Omental fat pad (tissue), 4 donors: ENCODE measurements around the gene ADAM12. TPM values are rescaled to one million over a fixed set of nuclear protein-coding genes. Genes with fewer than 3 reads are reported as not detected.
"Not testable (repeated sequence)": the region's sequence is repeated elsewhere in the genome, so short reads cannot be mapped to it uniquely, and the experiment has no call there.

Source experiments
- ATAC-seq: fragments of 150-250 bp; one replicate; pipeline ENCODE4 v1.9.1; 2016; ENCODE audit warnings: mild to moderate bottlenecking, moderate library complexity; ENCODE audit not compliant: low FRiP score
- DNase-seq: peaks from one replicate; pipeline ENCODE4 v3.0.0-alpha.2; 2019; ENCODE audit warnings: low spot score
- total RNA-seq, 4 donors: library from RNA; depleted of rRNA; stranded (reverse); fragments of >200 nt; gene quantifications; one replicate each; pipeline ENCODE4 v1.1.0, GENCODE V29; 2016
- TF ChIP-seq, protein P1 (sequence below), 3 donors: fragments of 450-650 bp; IDR thresholded peaks; one replicate each; pipeline ENCODE4 v1.5.1; 2016 to 2017; ENCODE audit warnings: antibody characterized with exemption in 3 of 3, mild to moderate bottlenecking in 3 of 3, moderate library complexity in 2 of 3

The ADAM12 gene
- total RNA-seq, 4 donors from 2014 or later: 4.9 to 24.4 (median 10.9) TPM

DNA sequence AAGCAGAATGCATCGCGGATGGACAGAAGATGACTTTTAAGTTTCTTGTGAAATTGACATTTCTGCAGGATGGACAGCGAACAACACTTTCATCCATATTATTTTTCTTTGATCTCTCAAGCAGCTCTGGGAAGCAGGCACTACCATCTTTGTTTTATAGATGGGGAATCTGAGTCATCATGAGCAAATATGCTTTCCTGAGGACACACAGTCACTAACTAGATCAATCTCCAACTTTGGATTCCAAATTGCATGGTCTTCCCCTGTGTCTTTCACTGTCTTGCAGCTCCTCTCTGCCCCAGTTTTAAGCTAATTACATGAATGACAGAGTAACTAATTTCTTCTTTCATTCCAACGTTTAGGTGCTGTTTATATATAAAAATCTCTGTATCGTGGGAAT, 201.5 kb downstream of the ADAM12 start:
- ATAC-seq (no peak), DNase-seq (no peak)
- TF ChIP-seq, protein P1, sequence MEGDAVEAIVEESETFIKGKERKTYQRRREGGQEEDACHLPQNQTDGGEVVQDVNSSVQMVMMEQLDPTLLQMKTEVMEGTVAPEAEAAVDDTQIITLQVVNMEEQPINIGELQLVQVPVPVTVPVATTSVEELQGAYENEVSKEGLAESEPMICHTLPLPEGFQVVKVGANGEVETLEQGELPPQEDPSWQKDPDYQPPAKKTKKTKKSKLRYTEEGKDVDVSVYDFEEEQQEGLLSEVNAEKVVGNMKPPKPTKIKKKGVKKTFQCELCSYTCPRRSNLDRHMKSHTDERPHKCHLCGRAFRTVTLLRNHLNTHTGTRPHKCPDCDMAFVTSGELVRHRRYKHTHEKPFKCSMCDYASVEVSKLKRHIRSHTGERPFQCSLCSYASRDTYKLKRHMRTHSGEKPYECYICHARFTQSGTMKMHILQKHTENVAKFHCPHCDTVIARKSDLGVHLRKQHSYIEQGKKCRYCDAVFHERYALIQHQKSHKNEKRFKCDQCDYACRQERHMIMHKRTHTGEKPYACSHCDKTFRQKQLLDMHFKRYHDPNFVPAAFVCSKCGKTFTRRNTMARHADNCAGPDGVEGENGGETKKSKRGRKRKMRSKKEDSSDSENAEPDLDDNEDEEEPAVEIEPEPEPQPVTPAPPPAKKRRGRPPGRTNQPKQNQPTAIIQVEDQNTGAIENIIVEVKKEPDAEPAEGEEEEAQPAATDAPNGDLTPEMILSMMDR (IDR thresholded peaks at IDR 0.05): no peak

GRCh38 chr10:126185676-126186447, 202.4 kb downstream of the ADAM12 start:
- ATAC-seq (no peak), DNase-seq (no peak)
- TF ChIP-seq, protein P1 (IDR thresholded peaks at IDR 0.05): no peak

GRCh38 chr10:126181626-126182025, 206.7 kb downstream of the ADAM12 start:
- ATAC-seq (no peak), DNase-seq (no peak)
- TF ChIP-seq, protein P1 (IDR thresholded peaks at IDR 0.05): no peak

GRCh38 chr10:126179637-126180036, 208.6 kb downstream of the ADAM12 start:
- DNase-seq (no peak), ATAC-seq (no peak)
- TF ChIP-seq, protein P1 (IDR thresholded peaks at IDR 0.05): no peak

DNA sequence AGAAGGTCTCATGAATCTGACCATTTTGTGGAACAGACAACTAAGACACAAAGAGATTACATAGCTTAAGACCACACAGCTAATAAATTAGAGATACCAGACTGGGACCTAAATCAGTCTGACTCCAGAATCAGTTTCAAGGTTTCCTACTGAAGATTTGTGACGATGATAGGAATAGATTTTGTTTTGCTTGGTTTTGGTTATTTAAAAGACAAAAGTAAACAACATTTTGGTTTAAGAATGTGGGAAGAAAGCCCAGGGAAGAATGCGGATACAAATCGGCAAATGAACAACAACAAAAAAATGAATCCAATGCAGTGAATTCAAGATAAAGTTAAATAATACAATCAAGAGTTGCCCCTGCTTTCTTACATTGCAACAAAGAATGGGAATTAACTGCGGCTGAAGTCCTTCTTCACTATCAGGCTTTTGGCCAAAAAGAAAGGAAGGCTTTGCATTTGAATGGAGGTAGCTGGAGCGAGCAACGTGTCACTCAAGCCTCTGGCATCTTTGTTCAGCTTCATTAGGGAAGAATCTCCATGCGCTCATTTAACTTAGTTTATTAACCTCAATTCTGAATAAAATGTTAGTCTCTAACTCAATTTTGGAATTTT, 210.8 kb downstream of the ADAM12 start:
- ATAC-seq (no peak), DNase-seq (no peak)
- TF ChIP-seq, protein P1 (IDR thresholded peaks at IDR 0.05): no peak

GRCh38 chr10:126175641-126176262, 212.5 kb downstream of the ADAM12 start:
- TF ChIP-seq, protein P1 (IDR thresholded peaks at IDR 0.05): no peak
- DNase-seq: no peak
- no peak for ATAC-seq

- ATAC-seq, DNase-seq: not testable (repeated sequence)
These were observed 215.5 kb downstream of the ADAM12 start for GRCh38 chr10:126172755-126173154.
